Smooth muscle cell (in vitro differentiated cells): ENCODE measurements around the gene CDH13. TPM values are rescaled to one million over a fixed set of nuclear protein-coding genes. Genes with fewer than 3 reads are reported as not detected.

Experiments
- DNase-seq: peaks from one replicate; lab custom pipeline; 2025; ENCODE audit not compliant: unreplicated experiment; lab: John Stamatoyannopoulos, UW
- H2AFZ ChIP-seq: fragments of 200-600 bp; sonication (generic); 2 replicates; pipeline ENCODE4 v1.6.0; 2016; ENCODE audit warnings: antibody characterized with exemption, low read depth, mild to moderate bottlenecking
- H3F3A ChIP-seq: fragments of 200-600 bp; sonication (generic); 2 replicates; pipeline ENCODE4 v1.6.0; 2017; ENCODE audit warnings: antibody characterized with exemption, low read depth
- H3K27ac ChIP-seq: fragments of 200-600 bp; sonication (generic); 2 replicates; pipeline ENCODE4 v1.5.1; 2016; ENCODE audit warnings: low read depth, mild to moderate bottlenecking
- H3K27me3 ChIP-seq: fragments of 200-600 bp; sonication (generic); 2 replicates; pipeline ENCODE4 v1.6.1; 2016; ENCODE audit warnings: low read depth, mild to moderate bottlenecking
- H3K36me3 ChIP-seq: fragments of 200-600 bp; sonication (generic); 2 replicates; pipeline ENCODE4 v1.5.1; 2016; ENCODE audit warnings: low read depth
- H3K4me1 ChIP-seq: fragments of 200-600 bp; sonication (generic); 2 replicates; pipeline ENCODE4 v1.5.1; 2016; ENCODE audit warnings: low read depth
- H3K4me2 ChIP-seq: fragments of 200-600 bp; sonication (generic); 2 replicates; pipeline ENCODE4 v1.6.0; 2016; ENCODE audit warnings: mild to moderate bottlenecking
- H3K4me3 ChIP-seq: fragments of 200-600 bp; sonication (generic); 2 replicates; pipeline ENCODE4 v1.5.1; 2016; ENCODE audit warnings: mild to moderate bottlenecking
- H3K79me2 ChIP-seq: fragments of 200-600 bp; sonication (generic); 2 replicates; pipeline ENCODE4 v1.6.0; 2016; ENCODE audit warnings: low read depth, mild to moderate bottlenecking
- H3K9ac ChIP-seq: fragments of 200-600 bp; sonication (generic); 2 replicates; pipeline ENCODE4 v1.6.0; 2016; ENCODE audit warnings: low read depth
- H3K9me3 ChIP-seq: fragments of 200-600 bp; sonication (generic); replicated peaks from 2 replicates; pipeline ENCODE4 v1.5.1; 2016; ENCODE audit warnings: low read depth
- H4K20me1 ChIP-seq: fragments of 200-600 bp; sonication (generic); 2 replicates; pipeline ENCODE4 v1.6.0; 2016; ENCODE audit warnings: low read depth
- CTCF ChIP-seq: fragments of 200-600 bp; sonication (generic); IDR thresholded peaks from 2 replicates; pipeline ENCODE4 v1.5.1; 2017; ENCODE audit warnings: borderline replicate concordance, mild to moderate bottlenecking, antibody characterized with exemption; ENCODE audit not compliant: insufficient read depth, poor library complexity, severe bottlenecking
- WGBS: methylation state at CpG from one replicate; pipeline ENCODE4 v1.1.7; 2016; ENCODE audit warnings: low lambda C conversion rate; 5-methylcytosine and 5-hydroxymethylcytosine counted together
- polyA plus RNA-seq: library from polyadenylated mRNA; unstranded; fragments of >200 nt; fragmentation: Nextera tagmentation; extraction: Ambion mirVana; gene quantifications from 2 replicates; pipeline ENCODE4 v1.2.1, GENCODE V29; 2016
- total RNA-seq: library from RNA; depleted of rRNA; stranded (reverse); fragments of >200 nt; gene quantifications from 2 replicates; pipeline ENCODE4 v1.2.3, GENCODE V29; 2014

Gene CDH13
- total and polyA plus RNA-seq, 2 experiments from 2014 or later: 12.1 to 32.2 TPM

DNA sequence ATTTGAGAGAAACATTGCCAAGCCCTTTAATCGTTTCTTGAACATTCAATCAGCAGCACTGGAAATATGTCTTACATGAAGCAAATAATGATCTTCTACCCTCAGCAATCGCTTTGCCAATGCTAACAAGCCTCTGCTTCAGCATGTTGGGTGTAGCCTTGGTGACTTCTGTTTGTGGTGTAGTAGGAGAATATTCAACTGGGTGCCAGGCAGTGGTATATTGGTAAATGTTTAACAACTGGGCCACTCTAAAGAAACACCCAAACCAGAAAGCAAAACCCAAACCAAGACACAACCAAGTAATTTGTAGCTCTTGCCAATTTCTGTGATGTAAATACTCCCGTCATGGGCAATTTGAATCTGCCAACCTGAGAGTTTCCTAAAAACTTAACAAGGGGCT is 9.7 kb downstream of the CDH13 start:
- Histone ChIP-seq H4K20me1 (no peaks in the 10 kb centered on the region), H3K4me3 (no peak overlapping the region), H3F3A (no peaks in the 10 kb centered on the region), H3K4me2 (no peak overlapping the region), H3K79me2 (no peaks in the 10 kb centered on the region), H3K9me3 (no peaks in the 10 kb centered on the region), H3K9ac (no peak overlapping the region), H3K36me3 (no peaks in the 10 kb centered on the region), H3K27ac (no peak overlapping the region), H2AFZ (no peak overlapping the region), H3K27me3 (no peaks in the 10 kb centered on the region), H3K4me1 (no peaks in the 10 kb centered on the region)
- 94% methylated on average over 3 of the region's 3 CpGs for WGBS
- no peak for TF ChIP-seq CTCF
- no peak for DNase-seq

- no peaks in the 10 kb centered on the region for H4K20me1 ChIP-seq
- H3K4me3 ChIP-seq: no peak overlapping the region
- no peak overlapping the region for H2AFZ ChIP-seq
- no peaks in the 10 kb centered on the region for H3K4me1 ChIP-seq
- TF ChIP-seq CTCF: no peak
- no peaks in the 10 kb centered on the region for H3K9me3 ChIP-seq
- DNase-seq: no peak
- no peak overlapping the region for H3K9ac ChIP-seq
- no peaks in the 10 kb centered on the region for H3K27me3 ChIP-seq
- no peaks in the 10 kb centered on the region for H3K36me3 ChIP-seq
- no peaks in the 10 kb centered on the region for H3F3A ChIP-seq
- 99% methylated on average over 3 of the region's 3 CpGs for WGBS
- no peak overlapping the region for H3K4me2 ChIP-seq
- H3K27ac ChIP-seq: no peak overlapping the region
- no peaks in the 10 kb centered on the region for H3K79me2 ChIP-seq
These were observed 10.2 kb downstream of the CDH13 start for GRCh38 chr16:82636958-82637357.

GRCh38 chr16:82638095-82638798 is 11.5 kb downstream of the CDH13 start:
- no peaks in the 10 kb centered on the region for H4K20me1 ChIP-seq
- no peak for TF ChIP-seq CTCF
- no peaks in the 10 kb centered on the region for H3K36me3 ChIP-seq
- H3K9ac ChIP-seq: no peak overlapping the region
- DNase-seq: no peak
- H3K27me3 ChIP-seq: no peaks in the 10 kb centered on the region
- no peaks in the 10 kb centered on the region for H3F3A ChIP-seq
- 69% methylated on average over 4 of the region's 4 CpGs for WGBS
- H3K9me3 ChIP-seq: no peaks in the 10 kb centered on the region
- H2AFZ ChIP-seq: no peak overlapping the region
- no peak overlapping the region for H3K4me3 ChIP-seq
- H3K4me2 ChIP-seq: peak overlapping the region; percentile 6
- H3K4me1 ChIP-seq: no peaks in the 10 kb centered on the region
- no peaks in the 10 kb centered on the region for H3K79me2 ChIP-seq
- H3K27ac ChIP-seq: no peak overlapping the region

DNA sequence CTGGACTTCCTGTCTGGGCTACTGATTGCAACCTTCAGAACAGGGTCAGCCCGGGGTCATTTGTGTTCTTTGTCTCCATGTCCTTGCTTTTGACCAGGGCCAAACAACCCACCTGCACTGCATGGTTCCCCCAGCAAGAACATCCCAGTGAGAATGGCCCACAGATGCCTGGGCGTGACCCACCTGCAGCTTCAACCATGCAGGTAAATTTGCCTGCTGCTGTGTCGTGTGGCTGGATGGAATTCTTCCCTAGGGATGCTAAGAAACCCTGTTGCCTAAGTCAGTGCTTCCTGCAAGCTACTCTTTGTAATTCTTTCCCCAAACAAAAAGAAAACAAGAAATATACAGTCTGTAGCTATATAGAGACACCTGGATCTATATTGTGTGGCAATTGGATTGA is 12.5 kb downstream of the CDH13 start:
- peaks cover 4% of the 10 kb centered on the region for H3K4me1 ChIP-seq
- no peak for TF ChIP-seq CTCF
- H3K4me3 ChIP-seq: no peak overlapping the region
- no peaks in the 10 kb centered on the region for H3K27me3 ChIP-seq
- H3K4me2 ChIP-seq: no peak overlapping the region
- H3K9ac ChIP-seq: no peak overlapping the region
- WGBS: 88% methylated on average over 3 of the region's 3 CpGs
- no peak overlapping the region for H3K27ac ChIP-seq
- no peak for DNase-seq
- H3K36me3 ChIP-seq: no peaks in the 10 kb centered on the region
- H2AFZ ChIP-seq: no peak overlapping the region
- H4K20me1 ChIP-seq: no peaks in the 10 kb centered on the region
- no peaks in the 10 kb centered on the region for H3K9me3 ChIP-seq
- no peaks in the 10 kb centered on the region for H3K79me2 ChIP-seq
- no peaks in the 10 kb centered on the region for H3F3A ChIP-seq
